ENCODE measurements around the gene GAB2. TPM values are rescaled to one million over a fixed set of nuclear protein-coding genes. Genes with fewer than 3 reads are reported as not detected.
"Not testable (repeated sequence)": the region's sequence is repeated elsewhere in the genome, so short reads cannot be mapped to it uniquely, and the experiment has no call there.

Gene GAB2
- total RNA-seq, 1 experiment from 2014 or later, result 3.3 TPM

DNA sequence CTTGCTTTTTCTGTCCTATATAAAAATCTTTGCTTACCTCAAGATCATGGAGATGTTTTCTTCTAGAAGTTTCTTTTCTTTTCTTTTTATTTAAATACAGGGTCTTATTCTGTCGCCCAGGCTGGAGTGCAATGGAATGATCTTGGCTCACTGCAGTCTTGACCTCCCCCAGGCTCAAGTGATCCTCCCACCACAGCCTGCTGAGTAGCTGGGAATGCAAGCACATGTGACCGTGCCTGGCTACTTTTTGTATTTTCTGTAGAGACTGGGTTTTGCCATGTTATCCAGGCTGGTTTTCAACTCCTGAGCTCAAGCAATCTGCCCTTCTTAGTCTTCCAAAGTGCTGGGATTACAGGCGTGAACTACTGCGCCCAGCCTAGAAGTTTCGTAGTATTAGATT lies 183.6 kb downstream of the GAB2 start:
- no CpG with 5 or more reads among the region's 5 CpGs for WGBS (ENCODE audit: extremely low coverage, insufficient read length, low lambda C conversion rate)
- Histone ChIP-seq H3K9ac (ENCODE audit: extremely low read depth, insufficient read length, low read length) (no peak overlapping the region), H4K20me1 (ENCODE audit: control insufficient read depth, insufficient read depth, insufficient read length) (no peaks in the 10 kb centered on the region), H2AFZ (ENCODE audit: low read length) (no peak overlapping the region), H2AK5ac (ENCODE audit: insufficient read length, low read length) (no peak overlapping the region), H3K27ac (ENCODE audit: insufficient read length, low read depth, low read length) (no peak overlapping the region), H3K79me1 (ENCODE audit: insufficient read depth, low read depth, low read length, poor library complexity, severe bottlenecking) (no peaks in the 10 kb centered on the region), H3K18ac (ENCODE audit: insufficient read length, low read depth, low read length) (no peak overlapping the region), H3K23me2 (ENCODE audit: insufficient read length, low read depth, low read length, poor library complexity, severe bottlenecking) (no peaks in the 10 kb centered on the region), H4K8ac (replicated peaks; ENCODE audit: insufficient read length, low read depth, low read length) (no peak overlapping the region), H3K56ac (ENCODE audit: insufficient read length, low read depth, low read length) (no peak overlapping the region), H3K14ac (ENCODE audit: insufficient read depth, low read length) (no peak overlapping the region), H3K23ac (ENCODE audit: insufficient read length, low read depth, low read length) (no peak overlapping the region), H3K4me2 (ENCODE audit: insufficient read depth, insufficient read length, low read length) (no peak overlapping the region), H3K27me3 (ENCODE audit: insufficient read depth, low read length) (no peaks in the 10 kb centered on the region), H4K91ac (ENCODE audit: insufficient read length, low read depth, low read length) (no peak overlapping the region), H3K4me1 (ENCODE audit: insufficient read depth, low read length) (no peaks in the 10 kb centered on the region), H2BK12ac (ENCODE audit: insufficient read length, low read depth, low read length) (no peak overlapping the region), H3K4ac (ENCODE audit: low read depth, low read length) (no peak overlapping the region), H2BK5ac (ENCODE audit: insufficient read length, low read length) (no peak overlapping the region), H3T11ph (ENCODE audit: low read length) (no peak overlapping the region), H2BK120ac (ENCODE audit: low read depth, low read length, poor library complexity, severe bottlenecking) (no peak overlapping the region), H2BK20ac (ENCODE audit: low read depth, low read length, poor library complexity, severe bottlenecking) (no peak overlapping the region), H3K79me2 (ENCODE audit: insufficient read depth, low read length) (no peaks in the 10 kb centered on the region), H2BK15ac (ENCODE audit: low read depth, low read length) (no peak overlapping the region), H4K5ac (ENCODE audit: insufficient read length, low read depth, low read length) (no peak overlapping the region), H3K9me3 (ENCODE audit: control insufficient read depth, low read depth, low read length) (no peaks in the 10 kb centered on the region)
- no peaks in the 10 kb centered on the region for H3K27me3 Mint-ChIP-seq (ENCODE audit: low read depth)
- DNase-seq, result no peak
- peaks cover 2 to 7% of the 10 kb centered on the region in 2 experiments; a peak in 2 of 4 replicates for H3K4me1 Mint-ChIP-seq
- no peak overlapping the region for H3K4me3 Mint-ChIP-seq
- H3K27ac Mint-ChIP-seq, result peak overlapping the region in 1 of 3 experiments; percentile 26; a peak in 1 of 7 replicates
- no peaks in the 10 kb centered on the region for H3K9me3 Mint-ChIP-seq
- TF ChIP-seq, protein P1, sequence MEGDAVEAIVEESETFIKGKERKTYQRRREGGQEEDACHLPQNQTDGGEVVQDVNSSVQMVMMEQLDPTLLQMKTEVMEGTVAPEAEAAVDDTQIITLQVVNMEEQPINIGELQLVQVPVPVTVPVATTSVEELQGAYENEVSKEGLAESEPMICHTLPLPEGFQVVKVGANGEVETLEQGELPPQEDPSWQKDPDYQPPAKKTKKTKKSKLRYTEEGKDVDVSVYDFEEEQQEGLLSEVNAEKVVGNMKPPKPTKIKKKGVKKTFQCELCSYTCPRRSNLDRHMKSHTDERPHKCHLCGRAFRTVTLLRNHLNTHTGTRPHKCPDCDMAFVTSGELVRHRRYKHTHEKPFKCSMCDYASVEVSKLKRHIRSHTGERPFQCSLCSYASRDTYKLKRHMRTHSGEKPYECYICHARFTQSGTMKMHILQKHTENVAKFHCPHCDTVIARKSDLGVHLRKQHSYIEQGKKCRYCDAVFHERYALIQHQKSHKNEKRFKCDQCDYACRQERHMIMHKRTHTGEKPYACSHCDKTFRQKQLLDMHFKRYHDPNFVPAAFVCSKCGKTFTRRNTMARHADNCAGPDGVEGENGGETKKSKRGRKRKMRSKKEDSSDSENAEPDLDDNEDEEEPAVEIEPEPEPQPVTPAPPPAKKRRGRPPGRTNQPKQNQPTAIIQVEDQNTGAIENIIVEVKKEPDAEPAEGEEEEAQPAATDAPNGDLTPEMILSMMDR (conservative IDR thresholded peaks at IDR 0.05), result no peak
- H3K36me3 Mint-ChIP-seq (ENCODE audit: insufficient read depth in 1 of 3, low read depth in 3 of 3), result no peaks in the 10 kb centered on the region

DNA sequence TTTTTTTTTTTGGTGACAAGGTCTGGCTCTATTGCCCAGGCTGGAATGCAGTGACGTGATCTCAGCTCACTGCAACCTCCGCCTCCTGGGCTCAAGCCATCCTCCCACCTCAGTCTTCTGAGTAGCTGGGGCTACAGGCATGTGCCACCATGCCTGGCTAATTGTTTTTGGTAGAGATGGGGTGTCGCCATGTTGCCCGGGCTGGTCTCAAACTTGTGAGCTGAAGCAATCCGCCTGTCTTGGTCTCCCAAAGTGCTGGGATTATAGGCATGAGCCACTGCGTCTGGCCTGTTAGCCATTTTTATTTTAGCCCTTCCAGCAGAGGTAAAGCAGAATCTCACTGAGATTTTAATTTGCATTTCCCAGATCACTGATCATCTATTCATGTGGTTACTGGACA lies 184.6 kb downstream of the GAB2 start:
- not testable (repeated sequence) for H4K91ac ChIP-seq (ENCODE audit: insufficient read length, low read depth, low read length); H3K27ac Mint-ChIP-seq; H2BK20ac ChIP-seq (ENCODE audit: low read depth, low read length, poor library complexity, severe bottlenecking); H3K23ac ChIP-seq (ENCODE audit: insufficient read length, low read depth, low read length); H3K23me2 ChIP-seq (ENCODE audit: insufficient read length, low read depth, low read length, poor library complexity, severe bottlenecking); H2BK120ac ChIP-seq (ENCODE audit: low read depth, low read length, poor library complexity, severe bottlenecking); H3K4me1 ChIP-seq (ENCODE audit: insufficient read depth, low read length); H3K4me2 ChIP-seq (ENCODE audit: insufficient read depth, insufficient read length, low read length); H3K36me3 Mint-ChIP-seq (ENCODE audit: insufficient read depth in 1 of 3, low read depth in 3 of 3); H3K4ac ChIP-seq (ENCODE audit: low read depth, low read length); H3K79me1 ChIP-seq (ENCODE audit: insufficient read depth, low read depth, low read length, poor library complexity, severe bottlenecking); H2BK12ac ChIP-seq (ENCODE audit: insufficient read length, low read depth, low read length); H2BK15ac ChIP-seq (ENCODE audit: low read depth, low read length); H3K56ac ChIP-seq (ENCODE audit: insufficient read length, low read depth, low read length); H4K20me1 ChIP-seq (ENCODE audit: control insufficient read depth, insufficient read depth, insufficient read length); H3K9me3 Mint-ChIP-seq; H3K9me3 ChIP-seq (ENCODE audit: control insufficient read depth, low read depth, low read length); H4K8ac ChIP-seq (replicated peaks; ENCODE audit: insufficient read length, low read depth, low read length); H3K27me3 Mint-ChIP-seq (ENCODE audit: low read depth); H3K4me1 Mint-ChIP-seq; H3K14ac ChIP-seq (ENCODE audit: insufficient read depth, low read length); H2AFZ ChIP-seq (ENCODE audit: low read length); DNase-seq; H3K27me3 ChIP-seq (ENCODE audit: insufficient read depth, low read length); H3K79me2 ChIP-seq (ENCODE audit: insufficient read depth, low read length); H3K9ac ChIP-seq (ENCODE audit: extremely low read depth, insufficient read length, low read length); H3T11ph ChIP-seq (ENCODE audit: low read length); H3K27ac ChIP-seq (ENCODE audit: insufficient read length, low read depth, low read length); H3K4me3 Mint-ChIP-seq; H2AK5ac ChIP-seq (ENCODE audit: insufficient read length, low read length); H3K18ac ChIP-seq (ENCODE audit: insufficient read length, low read depth, low read length); H4K5ac ChIP-seq (ENCODE audit: insufficient read length, low read depth, low read length); H2BK5ac ChIP-seq (ENCODE audit: insufficient read length, low read length)
- no CpG with 5 or more reads among the region's 6 CpGs for whole genome bisulfite sequencing (ENCODE audit: extremely low coverage, insufficient read length, low lambda C conversion rate)

All from H9 (cell line).